Amniotic epithelial cell (primary cell): Measurements from ENCODE around the gene CDADC1.

Experiments used
- DNase-seq: peaks from one replicate; pipeline ENCODE4 v3.0.0-alpha.2; 2010; ENCODE audit warnings: low read depth

Gene CDADC1

DNA sequence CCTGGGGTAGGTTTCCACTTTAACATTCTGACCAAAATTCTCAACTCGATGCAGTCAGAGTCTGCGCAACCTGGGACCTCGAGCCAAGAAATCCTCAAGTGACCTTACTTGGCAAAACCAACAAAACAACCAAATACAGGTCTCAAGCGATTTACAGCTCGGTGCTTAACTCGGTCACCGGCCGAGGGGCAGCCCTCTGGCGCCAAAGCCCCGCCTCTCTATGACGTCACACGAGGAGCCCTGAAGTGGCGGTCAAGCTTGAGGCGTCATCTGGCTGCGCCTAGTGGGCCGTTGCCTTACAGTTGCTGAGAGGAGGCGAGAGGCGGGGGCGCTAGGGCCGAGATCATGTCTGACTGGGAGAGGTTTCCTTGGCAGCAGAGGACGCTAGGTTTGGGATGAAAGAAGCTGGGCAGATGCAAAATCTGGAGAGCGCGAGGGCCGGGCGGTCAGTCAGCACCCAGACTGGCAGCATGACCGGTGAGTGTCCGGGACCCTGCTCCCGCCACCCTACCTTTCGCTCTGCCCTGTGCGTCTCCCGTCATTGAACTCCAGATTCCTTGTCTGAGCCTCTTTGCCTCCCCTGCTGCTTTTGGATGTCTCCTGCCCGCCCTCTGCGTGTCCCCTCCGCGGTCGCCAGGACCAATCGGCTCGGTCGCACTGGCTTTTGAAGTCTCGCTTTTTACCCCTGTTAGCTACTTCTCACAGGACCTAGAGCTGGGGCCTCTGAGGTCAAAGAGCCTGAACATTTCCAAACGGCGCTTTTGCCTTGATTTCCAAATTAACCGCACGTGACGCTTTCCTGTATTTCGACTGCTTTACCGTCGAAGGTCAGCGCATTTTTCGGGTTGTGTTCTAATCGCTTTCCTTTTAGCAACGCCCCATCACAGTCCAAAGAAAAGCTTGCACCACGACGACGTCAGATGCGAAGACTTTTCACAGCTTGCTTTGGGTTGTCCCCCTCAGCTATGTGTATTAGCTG lies at the start of gene CDADC1:
CDADC1 (plus strand) TSS at position 283 of the 979 bp plus-strand sequence; CDS start at position 396, 113 bp downstream.
- peak; percentile 93 for DNase-seq

DNA sequence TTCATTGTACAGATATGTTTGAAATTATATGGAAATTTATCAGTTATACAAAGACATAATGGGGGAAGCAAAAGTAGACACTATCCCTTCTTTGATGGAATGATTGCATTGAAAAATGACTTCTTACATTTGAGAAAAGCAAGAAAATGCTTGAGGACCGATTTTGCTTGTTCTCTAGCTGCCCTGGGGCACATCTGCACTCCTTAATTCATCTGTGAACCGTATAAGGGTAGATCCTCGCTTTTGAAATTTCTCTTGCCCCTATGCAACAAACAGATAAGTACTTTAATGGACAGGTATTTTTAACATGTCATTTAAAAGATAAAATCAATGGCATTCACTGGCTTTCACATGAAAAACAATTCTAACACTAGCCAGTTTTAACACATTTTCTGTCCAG lies 41.1 kb upstream of the CDADC1 start:
- no peak for DNase-seq

GRCh38 chr13:49208619-49209018 lies 39.1 kb upstream of the CDADC1 start:
- no peak for DNase-seq

DNA sequence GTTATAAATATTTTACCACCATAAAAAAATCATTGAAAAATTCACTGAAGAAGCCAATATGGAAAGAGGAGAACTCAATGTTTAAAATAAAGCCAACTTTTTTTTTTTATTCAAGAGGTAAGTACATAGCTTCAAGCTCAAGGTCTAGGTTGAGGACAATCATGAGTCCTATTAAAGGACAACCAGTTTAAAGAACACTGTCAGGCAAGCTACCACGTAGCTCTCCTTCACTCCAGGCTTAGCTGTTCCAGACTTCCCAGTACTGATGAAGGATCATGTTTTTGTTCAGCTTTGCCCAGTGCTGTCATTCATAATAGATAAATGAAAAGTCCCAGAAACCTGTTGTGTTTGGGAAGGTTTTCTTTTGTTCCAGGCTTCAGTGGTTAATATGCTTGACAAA lies 37.6 kb upstream of the CDADC1 start:
- no peak for DNase-seq

DNA sequence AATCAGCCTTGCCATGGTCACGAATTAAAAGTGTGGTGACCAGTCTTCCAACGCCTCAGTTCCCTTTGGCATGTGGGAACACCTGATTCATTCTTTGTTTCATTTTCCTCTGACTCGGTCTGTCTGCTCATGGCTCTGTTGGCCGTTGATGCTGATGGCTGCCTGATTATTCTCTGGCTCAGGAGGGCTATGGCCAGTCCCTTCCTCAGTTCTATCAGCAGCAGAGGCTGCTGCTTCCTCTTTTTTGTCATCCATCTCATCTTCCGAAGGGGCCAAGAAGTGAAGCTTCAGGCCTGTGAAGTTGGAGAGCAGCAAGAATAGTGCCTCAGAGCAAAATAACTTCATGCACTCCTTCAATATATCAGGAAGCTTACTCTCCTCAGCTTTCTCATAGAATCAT lies 37.1 kb upstream of the CDADC1 start:
- no peak for DNase-seq

GRCh38 chr13:49213539-49213938 lies 34.2 kb upstream of the CDADC1 start:
- DNase-seq, result no peak

DNA sequence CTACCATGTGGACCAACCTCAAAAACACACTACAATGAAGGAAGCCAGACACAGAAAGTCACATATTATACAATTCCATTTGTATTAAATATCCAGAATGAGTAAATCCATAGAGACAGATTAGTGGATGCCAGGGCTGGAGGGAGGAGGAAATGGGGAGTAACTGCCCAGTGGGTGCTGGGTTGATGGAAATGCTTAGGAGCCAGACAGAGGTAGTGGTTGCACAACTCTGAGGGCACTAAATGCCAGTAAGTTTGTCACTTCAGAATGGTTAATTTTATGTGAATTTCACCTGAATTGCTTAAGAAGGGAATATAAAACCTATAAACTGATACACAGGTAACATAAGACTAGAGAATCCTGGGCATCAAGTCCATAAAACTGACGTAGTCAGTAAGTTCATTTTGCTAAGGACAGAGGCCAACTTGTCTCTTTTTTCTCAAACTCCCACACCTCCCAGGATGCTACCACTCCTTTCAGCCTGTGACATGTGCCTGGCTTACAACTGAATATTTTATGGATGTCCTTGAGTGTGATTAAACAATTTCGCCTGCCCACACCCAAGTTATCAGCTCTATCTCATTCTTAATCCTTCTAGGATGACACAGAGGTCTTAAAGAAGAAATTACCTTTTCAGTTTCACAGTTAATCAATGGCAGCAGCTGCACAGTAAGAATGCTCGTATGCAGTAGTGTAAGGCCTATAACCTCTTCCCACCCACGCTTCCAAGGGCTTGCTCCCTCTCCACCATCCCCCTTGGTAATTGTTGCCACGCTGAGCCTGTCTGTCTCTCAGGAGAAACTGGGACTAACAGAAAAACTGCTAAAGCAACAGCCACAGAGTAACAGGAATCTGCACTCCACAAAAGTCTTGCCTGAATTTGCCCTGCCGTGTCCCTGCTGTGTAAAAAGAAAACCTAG lies 33.5 kb upstream of the CDADC1 start:
- no peak for DNase-seq

DNA sequence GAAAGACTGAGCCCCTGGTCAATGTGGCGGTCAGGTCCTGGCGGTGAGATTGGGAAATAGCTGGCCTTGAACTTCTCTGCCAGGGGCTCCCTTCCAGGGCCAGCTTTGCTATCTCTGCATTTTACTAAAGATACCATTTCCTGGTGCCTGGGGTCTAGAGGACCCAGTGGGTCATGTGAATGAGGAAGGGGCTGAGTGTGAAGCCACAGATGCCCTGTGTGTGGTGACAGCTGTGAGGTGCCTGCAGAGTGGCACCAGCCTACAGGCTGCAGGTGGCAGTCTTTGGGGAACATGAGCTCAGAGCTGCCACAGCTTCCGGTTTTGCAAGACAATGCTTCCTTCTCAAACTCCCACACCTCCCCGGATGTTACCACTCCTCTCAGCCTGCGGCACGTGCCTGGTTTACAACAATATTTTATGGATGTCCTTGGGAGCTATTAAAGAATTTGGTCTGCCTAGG lies 32.8 kb upstream of the CDADC1 start:
- peak; percentile 34 for DNase-seq

DNA sequence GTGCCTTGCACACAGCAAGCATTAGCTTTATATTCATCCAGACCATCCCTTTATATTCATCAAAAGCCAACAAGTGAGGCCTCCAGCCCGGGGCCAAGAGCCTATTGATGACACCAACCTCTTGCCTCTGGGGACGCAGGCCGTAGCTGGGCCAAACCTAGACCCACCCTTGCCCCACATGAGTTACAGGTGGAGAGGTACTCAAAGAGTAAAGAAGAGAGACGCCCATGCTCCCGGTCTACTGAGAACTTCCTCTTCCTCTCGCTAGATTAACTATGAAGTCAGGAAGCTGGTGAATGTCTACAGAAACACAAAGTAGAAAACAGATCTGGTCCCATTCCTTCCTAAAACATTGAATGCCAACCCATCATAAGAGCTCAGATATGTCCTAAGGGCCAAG lies 31.4 kb upstream of the CDADC1 start:
- no peak for DNase-seq

DNA sequence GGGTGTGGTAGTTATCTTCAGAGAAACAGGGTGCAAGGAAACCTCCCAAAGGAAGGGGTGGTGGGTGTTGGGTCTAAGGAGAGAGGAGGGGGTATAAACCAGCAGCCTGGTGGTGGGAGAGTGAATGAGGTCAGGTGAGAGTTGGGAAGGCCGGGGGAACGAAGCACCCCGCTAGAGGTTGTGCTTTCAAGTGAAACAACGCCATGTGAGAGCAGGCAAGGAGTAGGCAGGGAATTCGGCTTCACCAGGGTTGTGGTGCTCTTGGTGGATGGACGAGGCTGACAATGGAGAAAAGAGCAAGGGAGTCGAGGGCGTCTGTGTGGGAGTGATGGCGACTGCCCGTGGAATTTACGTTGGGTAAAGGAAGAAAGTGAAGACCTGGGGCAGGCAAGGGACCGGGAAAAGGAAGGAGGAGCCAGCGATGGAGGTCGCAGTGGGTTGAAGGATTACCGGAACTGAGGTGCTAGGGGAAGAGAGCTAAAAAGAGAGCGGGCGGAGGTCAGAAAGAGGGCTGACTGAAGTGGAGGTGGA lies 29.7 kb upstream of the CDADC1 start:
- no peak for DNase-seq

DNA sequence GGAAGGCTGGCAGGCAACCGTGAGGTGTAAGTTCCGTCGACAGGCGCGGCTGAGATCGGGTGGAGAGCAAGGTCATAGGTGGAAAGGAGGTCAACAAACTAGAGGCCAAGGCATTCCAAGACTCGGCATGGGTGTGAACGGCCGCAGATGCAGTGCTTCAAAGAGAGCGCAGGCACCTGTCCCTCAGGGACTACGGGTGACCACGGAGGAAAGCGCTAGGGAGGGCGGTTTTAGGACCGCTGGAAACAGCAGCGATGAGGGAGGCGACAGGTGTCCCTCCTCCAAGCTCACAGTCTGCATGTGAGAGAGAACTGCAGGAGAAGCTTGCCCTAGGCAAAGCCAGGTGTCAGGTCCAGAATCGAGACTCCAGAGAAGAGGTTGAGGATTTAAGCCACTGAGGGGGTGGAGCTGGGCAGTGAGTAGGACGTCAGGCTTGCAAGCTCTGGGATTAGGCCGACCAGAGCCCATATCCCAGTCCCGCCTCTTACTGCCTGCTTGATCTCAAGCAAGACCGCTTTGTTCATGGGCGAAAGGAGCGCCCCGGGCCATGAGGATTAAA lies 29.2 kb upstream of the CDADC1 start:
- peak; percentile 25 for DNase-seq

DNA sequence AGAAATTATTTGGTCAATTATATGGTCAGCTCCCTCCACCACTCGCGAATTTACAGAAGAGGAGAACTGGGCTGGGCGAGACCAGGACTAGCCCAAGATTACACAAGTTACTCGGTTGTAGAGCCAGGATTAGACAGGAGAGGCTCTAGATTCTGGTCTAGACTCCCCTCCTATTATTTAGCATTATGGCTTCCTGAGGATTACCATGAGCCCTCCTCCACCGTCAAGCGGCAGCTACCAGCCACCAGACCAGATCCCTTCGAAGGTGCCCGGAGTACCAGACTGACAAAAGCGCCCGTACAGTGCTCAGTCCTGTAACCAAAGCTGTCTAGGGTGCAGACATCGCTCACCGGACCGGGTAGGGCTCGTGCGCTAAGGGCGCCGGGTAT lies 28.1 kb upstream of the CDADC1 start:
- no peak for DNase-seq

DNA sequence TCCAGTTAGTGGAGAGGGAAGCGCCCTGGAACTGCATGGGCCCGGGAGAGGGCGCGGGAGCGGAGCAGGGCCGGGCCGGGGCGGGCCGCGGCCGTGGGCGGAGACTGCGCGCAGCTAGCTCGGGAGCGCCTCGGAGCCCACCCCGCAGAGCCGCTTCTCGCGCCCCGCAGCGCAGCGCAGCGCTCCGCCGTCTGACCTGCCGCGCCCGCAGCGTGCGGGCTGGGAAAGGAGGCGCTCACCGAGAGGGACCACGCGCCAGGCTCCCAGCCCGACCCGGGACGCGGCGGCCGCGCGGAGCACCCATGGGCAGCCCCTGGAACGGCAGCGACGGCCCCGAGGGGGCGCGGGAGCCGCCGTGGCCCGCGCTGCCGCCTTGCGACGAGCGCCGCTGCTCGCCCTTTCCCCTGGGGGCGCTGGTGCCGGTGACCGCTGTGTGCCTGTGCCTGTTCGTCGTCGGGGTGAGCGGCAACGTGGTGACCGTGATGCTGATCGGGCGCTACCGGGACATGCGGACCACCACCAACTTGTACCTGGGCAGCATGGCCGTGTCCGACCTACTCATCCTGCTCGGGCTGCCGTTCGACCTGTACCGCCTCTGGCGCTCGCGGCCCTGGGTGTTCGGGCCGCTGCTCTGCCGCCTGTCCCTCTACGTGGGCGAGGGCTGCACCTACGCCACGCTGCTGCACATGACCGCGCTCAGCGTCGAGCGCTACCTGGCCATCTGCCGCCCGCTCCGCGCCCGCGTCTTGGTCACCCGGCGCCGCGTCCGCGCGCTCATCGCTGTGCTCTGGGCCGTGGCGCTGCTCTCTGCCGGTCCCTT lies 27.5 kb upstream of the CDADC1 start, which contains the start of gene MLNR:
MLNR (plus strand) TSS at position 303 of the 820 bp plus-strand sequence; CDS start at position 303, 0 bp downstream.
- DNase-seq, result peak; percentile 17

- no peak for DNase-seq
These were observed 26.7 kb upstream of the CDADC1 start for GRCh38 chr13:49220856-49221589.

DNA sequence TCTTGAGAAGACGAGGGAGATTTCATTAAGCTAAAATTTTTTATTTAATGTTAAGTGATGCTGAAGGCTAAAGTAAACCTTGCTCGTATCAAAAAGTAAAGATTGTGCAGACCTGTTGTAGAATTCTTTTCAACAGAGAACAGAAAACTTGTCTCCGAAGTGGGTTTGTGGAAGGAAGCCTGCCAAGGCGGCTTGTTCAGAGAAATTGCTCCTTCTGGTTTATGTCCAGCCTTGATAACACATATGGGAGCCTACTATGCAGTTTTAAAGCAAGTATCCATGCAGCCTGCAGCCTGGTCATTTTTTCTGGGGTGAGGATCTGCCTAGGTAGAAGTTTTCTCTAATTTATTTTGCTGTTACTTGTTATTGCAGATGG lies 26.1 kb upstream of the CDADC1 start:
- no peak for DNase-seq

- peak; percentile 65 for DNase-seq
These were observed 22.3 kb upstream of the CDADC1 start for GRCh38 chr13:49225223-49226042.

GRCh38 chr13:49226613-49227012 lies 21.1 kb upstream of the CDADC1 start:
- no peak for DNase-seq

GRCh38 chr13:49234741-49235140 lies 13.0 kb upstream of the CDADC1 start:
- no peak for DNase-seq

DNA sequence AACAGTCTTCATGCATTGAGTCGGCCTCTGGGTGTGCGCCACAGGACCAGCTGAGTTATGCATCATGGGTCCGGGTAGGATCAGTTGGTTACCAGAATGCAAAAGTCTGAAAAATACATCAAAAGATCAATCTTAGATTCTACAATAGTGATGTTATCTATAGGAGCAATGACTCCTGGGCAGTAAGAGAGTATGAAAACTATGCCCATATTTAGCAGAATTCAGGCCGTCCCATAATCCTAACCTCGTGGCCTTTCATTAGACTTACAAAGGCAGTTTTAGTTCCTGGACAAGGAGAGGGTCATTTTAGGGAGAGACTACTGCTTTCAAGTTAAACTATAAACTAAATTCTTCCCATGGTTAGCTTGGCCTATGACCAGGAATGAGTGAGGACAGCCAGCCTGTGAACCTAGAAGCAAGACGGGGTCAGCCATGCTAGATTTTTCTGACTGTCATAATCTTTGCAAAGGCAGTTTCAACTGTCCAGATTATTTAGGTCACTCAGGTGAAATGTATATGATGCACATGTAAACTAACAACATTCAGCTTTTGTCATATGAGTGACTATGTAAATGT lies 11.8 kb upstream of the CDADC1 start:
- no peak for DNase-seq
